Vagina (tissue), 2 donors: Measurements from ENCODE around the gene REPS2. TPM values are rescaled to one million over a fixed set of nuclear protein-coding genes. Genes with fewer than 3 reads are reported as not detected.

Experiments
- DNase-seq, 2 donors: peaks; one replicate each; pipeline ENCODE4 v3.0.0-alpha.2; 2017; ENCODE audit errors: extremely low spot score in 2 of 2
- H3K27ac ChIP-seq: fragments of 200-600 bp; sonication (generic); one replicate; pipeline ENCODE4 v1.5.1; 2019
- H3K27me3 ChIP-seq: fragments of 200-600 bp; sonication (generic); one replicate; pipeline ENCODE4 v1.5.1; 2019
- H3K36me3 ChIP-seq, 2 donors: fragments of 200-600 bp; sonication (generic); one replicate each; pipeline ENCODE4 v1.5.1; 2017 to 2019
- H3K4me1 ChIP-seq: fragments of 200-600 bp; sonication (generic); one replicate; pipeline ENCODE4 v1.5.1; 2019
- H3K4me3 ChIP-seq, 2 donors: fragments of 200-600 bp; sonication (generic); 1 replicate in 1 of 2; 2 replicates in 1 of 2; pipeline ENCODE4 v1.5.1; 2016 to 2019
- H3K9me3 ChIP-seq: fragments of 200-600 bp; sonication (generic); one replicate; pipeline ENCODE4 v1.5.1; 2019
- CTCF ChIP-seq, 3 experiments: fragments of 450-650 bp in 2 of 3; fragments of 200-600 bp in 1 of 3; sonication (generic) in 1 of 3; IDR thresholded peaks; one replicate each; pipeline ENCODE4 v1.5.1; 2017 to 2019; ENCODE audit warnings: antibody characterized with exemption in 3 of 3, mild to moderate bottlenecking in 2 of 3, moderate library complexity in 2 of 3
- POLR2A ChIP-seq, 2 donors: fragments of 450-650 bp; IDR thresholded peaks; one replicate each; pipeline ENCODE4 v1.6.1; 2017; ENCODE audit warnings: antibody characterized with exemption in 2 of 2, mild to moderate bottlenecking in 2 of 2, moderate library complexity in 2 of 2
- POLR2AphosphoS5 ChIP-seq, 2 donors: sonication (generic); formaldehyde crosslinking; IDR thresholded peaks; one replicate each; pipeline ENCODE4 v1.9.0; 2017; ENCODE audit warnings: antibody characterized with exemption in 2 of 2, mild to moderate bottlenecking in 2 of 2, low read depth in 1 of 2; ENCODE audit not compliant: insufficient read depth in 1 of 2
- intact Hi-C: fragments of 100-400 bp; cut with DNase I; formaldehyde crosslinking; loops from one replicate; pipeline ENCODE4 v1.15.1; 2023
- total RNA-seq: library from RNA; depleted of rRNA; stranded (reverse); fragments of >200 nt; gene quantifications from one replicate; pipeline ENCODE4 v1.2.3, GENCODE V29; 2016

The REPS2 gene
- total RNA-seq, 1 donor from 2014 or later, result 10.8 TPM

- TF ChIP-seq POLR2A (IDR thresholded peaks at IDR 0.05), result no peak
- TF ChIP-seq CTCF (IDR thresholded peaks at IDR 0.05), result no peak
- TF ChIP-seq POLR2AphosphoS5 (IDR thresholded peaks at IDR 0.05; ENCODE audit: insufficient read depth in 1 of 2, low read depth in 1 of 2), result no peak
- Histone ChIP-seq H3K27ac (no peak overlapping the region), H3K9me3 (no peaks in the 10 kb centered on the region), H3K4me1 (no peaks in the 10 kb centered on the region), H3K27me3 (no peaks in the 10 kb centered on the region), H3K4me3 (no peak overlapping the region), H3K36me3 (no peaks in the 10 kb centered on the region)
- intact Hi-C loops, result no loop called here
- DNase-seq, result no peak
Observed at GRCh38 chrX:16916561-16916960, 29.9 kb upstream of the REPS2 start.

- Histone ChIP-seq H3K36me3 (no peaks in the 10 kb centered on the region), H3K9me3 (no peaks in the 10 kb centered on the region), H3K27me3 (no peaks in the 10 kb centered on the region), H3K4me1 (no peaks in the 10 kb centered on the region), H3K4me3 (no peak overlapping the region), H3K27ac (no peak overlapping the region)
- intact Hi-C loops, result no loop called here
- TF ChIP-seq POLR2AphosphoS5 (IDR thresholded peaks at IDR 0.05; ENCODE audit: insufficient read depth in 1 of 2, low read depth in 1 of 2) (no peak), POLR2A (IDR thresholded peaks at IDR 0.05) (no peak), CTCF (IDR thresholded peaks at IDR 0.05) (no peak)
- DNase-seq, result no peak
Observed at GRCh38 chrX:16917120-16917519, 29.3 kb upstream of the REPS2 start.

GRCh38 chrX:16918979-16919378, 27.5 kb upstream of the REPS2 start:
- no peak for TF ChIP-seq CTCF (IDR thresholded peaks at IDR 0.05)
- TF ChIP-seq POLR2A (IDR thresholded peaks at IDR 0.05), result no peak
- TF ChIP-seq POLR2AphosphoS5 (IDR thresholded peaks at IDR 0.05; ENCODE audit: insufficient read depth in 1 of 2, low read depth in 1 of 2), result no peak
- no peaks in the 10 kb centered on the region for H3K9me3 ChIP-seq
- H3K4me3 ChIP-seq, result no peak overlapping the region
- intact Hi-C loops, result no loop called here
- H3K4me1 ChIP-seq, result no peaks in the 10 kb centered on the region
- no peak for DNase-seq
- no peak overlapping the region for H3K27ac ChIP-seq
- no peaks in the 10 kb centered on the region for H3K36me3 ChIP-seq
- no peaks in the 10 kb centered on the region for H3K27me3 ChIP-seq

- intact Hi-C loops, result no loop called here
- TF ChIP-seq POLR2AphosphoS5 (IDR thresholded peaks at IDR 0.05; ENCODE audit: insufficient read depth in 1 of 2, low read depth in 1 of 2), result no peak
- no peak for TF ChIP-seq POLR2A (IDR thresholded peaks at IDR 0.05)
- no peak for TF ChIP-seq CTCF (IDR thresholded peaks at IDR 0.05)
- DNase-seq, result no peak
Observed at GRCh38 chrX:16920075-16920474, 26.4 kb upstream of the REPS2 start.

GRCh38 chrX:16923157-16923556, 23.3 kb upstream of the REPS2 start:
- peaks cover 9% of the 10 kb centered on the region for H3K9me3 ChIP-seq
- no peaks in the 10 kb centered on the region for H3K4me1 ChIP-seq
- TF ChIP-seq POLR2AphosphoS5 (IDR thresholded peaks at IDR 0.05; ENCODE audit: insufficient read depth in 1 of 2, low read depth in 1 of 2), result no peak
- TF ChIP-seq CTCF (IDR thresholded peaks at IDR 0.05), result no peak
- TF ChIP-seq POLR2A (IDR thresholded peaks at IDR 0.05), result no peak
- no peak overlapping the region for H3K27ac ChIP-seq
- no peaks in the 10 kb centered on the region for H3K36me3 ChIP-seq
- H3K27me3 ChIP-seq, result no peaks in the 10 kb centered on the region
- intact Hi-C loops, result no loop called here
- DNase-seq, result no peak
- H3K4me3 ChIP-seq, result no peak overlapping the region

More at GRCh38 chrX:16920075-16920474, 26.4 kb upstream of the REPS2 start:
- no peaks in the 10 kb centered on the region for H3K4me1 ChIP-seq
- no peaks in the 10 kb centered on the region for H3K36me3 ChIP-seq
- H3K9me3 ChIP-seq, result peaks cover 7% of the 10 kb centered on the region
- H3K27me3 ChIP-seq, result no peaks in the 10 kb centered on the region
- no peak overlapping the region for H3K27ac ChIP-seq
- H3K4me3 ChIP-seq, result no peak overlapping the region
